GM21447 (cell line): ENCODE measurements around the gene MUL1.

Source experiments
- ATAC-seq: cut with Tn5 transposase; IDR thresholded peaks from one replicate; pipeline ENCODE4 v1.9.1; 2021; ENCODE audit not compliant: unreplicated experiment

The MUL1 gene

DNA sequence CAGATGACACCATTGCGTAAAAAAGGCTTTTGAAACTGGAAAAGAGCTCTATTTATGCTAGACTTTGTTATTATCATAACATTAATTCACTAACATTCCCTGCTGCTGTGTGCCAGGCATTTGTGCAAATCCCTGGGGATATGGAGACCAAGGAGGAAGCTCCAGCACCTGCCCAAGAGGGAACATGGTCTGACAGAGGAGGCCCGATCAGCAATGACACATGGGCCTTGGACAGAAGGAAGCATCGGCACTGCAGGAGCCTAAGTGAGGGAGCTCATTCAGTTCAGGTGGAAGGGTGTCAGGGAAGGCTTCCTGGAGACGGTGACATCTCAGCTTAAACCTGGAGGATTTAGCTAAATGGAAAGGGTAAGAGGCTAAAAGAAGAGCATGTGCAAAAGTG, 35.8 kb downstream of the MUL1 start:
- no peak for ATAC-seq

DNA sequence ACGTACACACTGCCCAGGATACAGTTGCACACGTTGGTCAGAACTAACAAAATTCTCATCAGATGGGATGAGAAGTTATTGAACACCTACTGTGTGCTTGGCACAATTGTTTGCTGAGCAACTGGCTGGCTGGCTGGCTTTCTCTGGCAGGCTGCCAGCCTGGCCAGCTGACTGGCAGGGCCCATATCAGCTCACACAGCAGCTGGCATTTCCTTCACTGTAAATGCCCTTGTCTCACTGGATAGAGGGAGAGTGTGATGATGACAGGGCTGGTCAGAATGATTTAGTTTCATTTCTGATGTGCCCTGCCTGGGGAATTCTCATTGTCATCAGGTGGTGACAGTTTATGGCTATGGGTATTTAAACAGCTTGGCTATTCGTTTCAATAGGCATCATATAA, 37.8 kb downstream of the MUL1 start:
- ATAC-seq = no peak

DNA sequence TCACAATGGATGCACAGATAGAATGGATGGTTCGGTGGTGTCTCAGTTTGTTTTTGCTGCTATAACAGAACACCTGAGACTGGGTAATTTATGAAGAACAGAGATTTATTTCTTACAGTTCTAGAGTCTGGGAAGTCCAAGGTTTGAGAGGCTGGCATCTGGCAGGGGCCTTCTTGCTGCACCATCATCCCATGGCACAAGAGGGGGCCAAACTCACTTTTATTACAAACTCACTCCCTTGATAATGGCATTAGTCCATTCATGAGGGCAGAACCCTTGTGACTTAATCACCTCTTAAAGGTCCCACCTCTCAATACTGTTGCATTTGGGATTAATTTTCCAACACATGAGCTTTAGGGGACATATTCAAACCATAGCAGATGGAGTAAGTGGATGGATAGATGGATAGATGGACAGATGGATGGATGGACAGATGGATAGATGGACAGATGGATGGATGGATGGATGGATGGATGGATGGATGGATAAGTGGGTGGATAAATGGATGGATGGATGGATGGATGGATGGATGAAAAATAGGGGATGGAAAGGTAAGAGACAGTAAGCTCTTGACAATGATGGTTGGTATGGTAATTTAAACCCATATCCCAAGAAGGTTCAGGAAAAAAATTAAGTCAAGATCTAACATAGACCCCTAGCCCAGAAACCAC, 38.4 kb downstream of the MUL1 start:
- no peak for ATAC-seq

DNA sequence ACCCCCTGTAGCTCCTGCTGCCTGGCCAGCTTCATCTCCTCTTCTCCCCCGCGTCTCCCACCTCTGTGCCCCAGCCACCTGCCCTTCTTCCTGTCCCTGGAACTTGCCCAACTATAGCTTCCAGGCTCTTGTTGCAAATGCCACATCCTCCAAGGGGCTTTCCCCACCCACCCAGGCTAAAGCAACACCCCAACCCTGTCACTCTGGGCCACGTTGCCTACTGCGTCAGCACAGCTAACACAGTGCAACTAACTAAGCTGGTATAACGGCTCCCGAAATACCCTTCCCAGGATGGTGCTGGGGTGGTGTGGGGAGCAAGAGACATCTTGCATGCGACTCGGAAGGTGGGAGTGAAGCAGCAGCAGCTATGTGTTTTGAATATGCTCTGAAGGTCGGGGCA, 41.7 kb downstream of the MUL1 start:
- no peak for ATAC-seq

DNA sequence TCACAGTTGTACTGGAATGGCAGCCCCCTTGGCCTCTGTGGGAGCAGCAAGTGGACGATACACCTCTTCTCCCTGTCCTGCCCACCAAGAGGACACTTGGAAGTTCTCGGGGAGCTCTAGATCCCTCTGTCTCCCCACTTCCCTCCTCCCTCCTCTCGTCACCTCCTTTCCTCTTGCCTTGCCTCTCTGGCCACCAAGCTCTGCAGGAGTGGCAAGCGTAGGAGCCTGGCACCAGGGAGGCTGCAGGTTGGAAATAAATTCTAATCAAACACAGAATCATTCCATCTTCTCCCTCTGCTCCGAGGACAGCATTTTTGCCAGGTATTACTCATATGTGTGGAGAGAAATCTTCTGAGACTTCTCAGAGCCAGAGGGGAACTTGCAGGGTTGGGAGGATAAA, 42.8 kb downstream of the MUL1 start:
- ATAC-seq = no peak

DNA sequence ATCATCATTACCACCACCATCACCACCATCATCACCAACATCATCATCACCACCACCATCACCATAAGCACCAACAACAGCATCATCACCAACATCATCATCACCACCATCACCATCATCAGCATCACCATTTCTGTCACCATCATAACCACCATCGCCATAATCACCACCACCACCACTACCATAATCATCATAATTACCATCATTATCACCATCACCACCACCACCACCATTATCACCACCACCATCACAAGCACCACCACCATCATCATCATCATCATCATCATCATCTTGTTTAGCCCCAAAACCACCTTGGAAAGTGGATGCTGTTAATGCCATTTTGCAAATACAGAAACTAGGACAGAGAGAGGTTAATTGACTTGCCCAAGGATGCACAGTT, 44.4 kb downstream of the MUL1 start:
- ATAC-seq = no peak

DNA sequence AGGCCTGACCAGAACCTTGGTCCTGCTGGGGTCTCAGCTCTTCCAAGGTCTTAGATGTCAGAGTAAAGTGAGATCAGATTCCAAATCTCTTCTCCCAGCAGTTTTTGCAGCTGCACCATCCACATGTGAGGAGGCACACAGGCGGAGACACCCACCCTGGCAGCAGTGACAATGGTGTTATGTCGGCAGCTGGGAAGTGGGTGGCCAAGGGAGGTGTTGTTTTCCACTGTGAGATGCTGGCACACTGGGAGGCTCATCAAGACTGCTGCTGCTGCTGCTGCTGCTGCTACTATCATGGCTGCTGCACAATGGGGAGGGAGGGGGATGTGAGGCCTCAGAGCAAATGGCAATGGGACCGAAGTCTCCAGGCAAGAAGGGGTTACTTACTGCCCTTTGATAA, 45.6 kb downstream of the MUL1 start:
- ATAC-seq = no peak

DNA sequence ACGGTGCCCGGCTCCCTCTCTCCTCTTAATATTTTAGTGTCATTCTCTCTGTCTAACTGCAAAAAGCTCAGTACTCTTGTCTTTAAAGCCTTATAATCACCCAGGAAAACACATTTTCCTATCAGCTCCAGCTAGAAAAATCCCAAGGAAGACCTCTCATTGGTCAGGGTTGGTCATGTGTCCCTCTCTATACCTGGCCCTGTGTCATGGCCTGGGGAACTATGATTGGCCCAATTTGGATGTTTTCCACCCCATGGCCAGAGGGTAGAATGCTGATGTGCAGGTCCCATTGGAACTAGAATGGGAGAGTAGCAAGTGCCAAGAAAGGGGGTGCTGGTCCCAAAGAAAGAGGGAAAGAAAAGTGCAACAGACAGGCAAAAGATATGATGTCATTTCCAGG, 49.2 kb downstream of the MUL1 start:
- ATAC-seq = no peak

DNA sequence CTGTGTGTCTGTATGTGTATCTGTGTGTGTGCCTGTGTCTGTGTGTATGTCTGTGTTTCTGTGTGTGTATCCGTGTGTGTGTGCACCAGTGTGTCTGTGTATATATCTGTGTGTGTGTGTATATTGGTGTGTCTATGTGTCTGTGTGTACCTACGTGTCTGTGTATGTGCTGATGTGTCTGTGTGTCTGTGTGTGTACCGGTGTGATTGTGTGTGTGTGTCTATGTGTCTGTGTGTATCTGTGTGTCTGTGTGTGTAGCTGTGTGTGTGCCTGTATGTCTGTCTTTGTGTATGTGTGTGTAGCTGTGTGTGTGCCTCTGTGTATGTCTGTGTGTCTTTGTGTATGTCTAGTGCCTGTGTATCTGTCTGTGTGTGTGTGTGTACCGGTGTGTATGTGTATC, 53.9 kb downstream of the MUL1 start:
- no peak for ATAC-seq

DNA sequence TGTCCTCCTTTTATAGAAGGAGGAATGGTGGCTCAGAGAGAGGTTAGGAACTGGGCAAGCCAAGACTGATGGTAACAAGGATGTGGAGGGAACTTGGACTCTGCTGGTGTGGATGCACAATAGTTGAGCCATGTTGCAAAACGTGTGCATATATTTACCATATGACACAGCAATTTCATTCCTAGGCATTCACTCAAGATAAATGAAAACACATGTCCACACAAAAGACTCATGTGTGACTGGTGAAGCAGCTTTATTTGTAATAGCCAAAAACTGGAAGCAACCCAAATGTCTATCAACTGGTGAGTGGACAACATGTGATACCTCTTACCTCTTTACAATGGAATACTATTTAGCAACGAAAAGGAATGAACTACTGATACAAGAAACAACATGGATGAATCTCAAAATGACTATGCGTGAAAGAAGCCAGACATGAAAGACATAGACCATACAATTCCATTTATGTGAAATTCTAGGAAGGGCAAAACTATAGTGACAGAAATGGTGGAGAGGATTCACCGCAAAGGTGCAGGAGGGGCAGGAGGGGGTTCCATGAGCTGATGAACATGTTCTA, 58.1 kb downstream of the MUL1 start:
- ATAC-seq = no peak
